ENCODE data around the gene FPR3.

- TF ChIP-seq CTCF (IDR thresholded peaks at IDR 0.05), result no peak
- TF ChIP-seq POLR2AphosphoS5 (IDR thresholded peaks at IDR 0.05), result no peak
- no peak for TF ChIP-seq POLR2A (IDR thresholded peaks at IDR 0.05)
- TF ChIP-seq EP300 (IDR thresholded peaks at IDR 0.05; ENCODE audit: low read depth), result no peak
Measured at GRCh38 chr19:51781999-51782398, 13.0 kb upstream of the FPR3 start.

Measured in transverse colon (tissue), 4 donors.